Activated CD4-positive, alpha-beta memory T cell treated with anti-CD3 and anti-CD28 coated beads, Interleukin-2, amount 10 ng/mL, durations not matched to agents 7 days and 5 days (primary cell): Measurements from ENCODE around the gene CELF4. TPM values are rescaled to one million over a fixed set of nuclear protein-coding genes. Genes with fewer than 3 reads are reported as not detected.

Experiments used
- CTCF ChIA-PET: fragments of 350-600 bp; sonication (Branson Sonifier 250); formaldehyde crosslinking; loops from one replicate; lab custom pipeline; 2021; ENCODE audit warnings: antibody characterized with exemption, inconsistent platforms; lab: Charles Lee
- POLR2A ChIA-PET: fragments of 350-600 bp; sonication (Branson Sonifier 250); formaldehyde crosslinking; loops from one replicate; lab custom pipeline; 2021; ENCODE audit warnings: antibody characterized with exemption; lab: Charles Lee
- DNase-seq: peaks from one replicate; pipeline ENCODE4 v3.0.0-alpha.2; 2020
- H3K27ac Mint-ChIP-seq: one replicate; pipeline ENCODE4 v1.8.0; 2021; ENCODE audit warnings: mild to moderate bottlenecking, mixed read lengths
- H3K27me3 Mint-ChIP-seq: one replicate; pipeline ENCODE4 v1.8.0; 2021; ENCODE audit warnings: mixed read lengths
- H3K36me3 Mint-ChIP-seq: one replicate; pipeline ENCODE4 v1.8.0; 2021; ENCODE audit warnings: low read depth, mixed read lengths
- H3K4me1 Mint-ChIP-seq: one replicate; pipeline ENCODE4 v1.8.0; 2021; ENCODE audit warnings: mixed read lengths
- H3K4me3 Mint-ChIP-seq: one replicate; pipeline ENCODE4 v1.8.0; 2021; ENCODE audit warnings: mild to moderate bottlenecking, mixed read lengths
- H3K9me3 Mint-ChIP-seq: one replicate; pipeline ENCODE4 v1.8.0; 2021; ENCODE audit warnings: mixed read lengths
- total RNA-seq, 2 experiments: library from RNA; stranded (reverse); gene quantifications; one replicate each; pipeline ENCODE4 v1.2.3, GENCODE V29; 2021

CELF4 gene
- total RNA-seq, 2 experiments from 2014 or later: not detected

GRCh38 chr18:37567061-37567993 is 1.7 kb upstream of the CELF4 start:
- Mint-ChIP-seq H3K27me3 (peaks cover 52% of the 10 kb centered on the region), H3K36me3 (no peaks in the 10 kb centered on the region), H3K4me1 (peaks cover 9% of the 10 kb centered on the region), H3K9me3 (no peaks in the 10 kb centered on the region), H3K27ac (no peak overlapping the region), H3K4me3 (no peak overlapping the region)
- DNase-seq: no peak
- POLR2A ChIA-PET: no interaction called here
- CTCF ChIA-PET: no interaction called here

GRCh38 chr18:37566479-37567060 is 972 bp upstream of the CELF4 start:
- no peak for DNase-seq
- no peaks in the 10 kb centered on the region for H3K36me3 Mint-ChIP-seq
- ChIA-PET POLR2A (interaction anchor here (0.6 kb wide), 1 partner anchor 14 kb away, joined by 3 read pairs; no protein-coding TSS in a partner anchor), CTCF (no interaction called here)
- peaks cover 54% of the 10 kb centered on the region for H3K27me3 Mint-ChIP-seq
- H3K27ac Mint-ChIP-seq: no peak overlapping the region
- no peaks in the 10 kb centered on the region for H3K9me3 Mint-ChIP-seq
- peaks cover 9% of the 10 kb centered on the region for H3K4me1 Mint-ChIP-seq
- peak overlapping the region; percentile 24 for H3K4me3 Mint-ChIP-seq

- Mint-ChIP-seq H3K4me3 (no peak overlapping the region), H3K27ac (no peak overlapping the region), H3K27me3 (peaks cover 54% of the 10 kb centered on the region), H3K36me3 (no peaks in the 10 kb centered on the region), H3K4me1 (peaks cover 9% of the 10 kb centered on the region), H3K9me3 (no peaks in the 10 kb centered on the region)
- ChIA-PET CTCF (no interaction called here), POLR2A (interaction anchor here (0.6 kb wide), 1 partner anchor 13 kb away, joined by 3 read pairs; no protein-coding TSS in a partner anchor)
- DNase-seq: no peak
These were observed 430 bp upstream of the CELF4 start for GRCh38 chr18:37565977-37566478.

GRCh38 chr18:37564711-37565100 is 892 bp downstream of the CELF4 start:
- H3K27ac Mint-ChIP-seq: no peak overlapping the region
- no peaks in the 10 kb centered on the region for H3K9me3 Mint-ChIP-seq
- POLR2A ChIA-PET: no interaction called here
- CTCF ChIA-PET: no interaction called here
- peaks cover 48% of the 10 kb centered on the region for H3K27me3 Mint-ChIP-seq
- no peak overlapping the region for H3K4me3 Mint-ChIP-seq
- DNase-seq: no peak
- H3K4me1 Mint-ChIP-seq: peaks cover 9% of the 10 kb centered on the region
- no peaks in the 10 kb centered on the region for H3K36me3 Mint-ChIP-seq

- H3K27ac Mint-ChIP-seq: no peak overlapping the region
- no peaks in the 10 kb centered on the region for H3K9me3 Mint-ChIP-seq
- H3K4me3 Mint-ChIP-seq: no peak overlapping the region
- H3K27me3 Mint-ChIP-seq: peaks cover 41% of the 10 kb centered on the region
- CTCF ChIA-PET: no interaction called here
- peaks cover 9% of the 10 kb centered on the region for H3K4me1 Mint-ChIP-seq
- POLR2A ChIA-PET: no interaction called here
- DNase-seq: no peak
- no peaks in the 10 kb centered on the region for H3K36me3 Mint-ChIP-seq
These were observed 1.6 kb downstream of the CELF4 start for GRCh38 chr18:37563931-37564392.

- H3K9me3 Mint-ChIP-seq: no peaks in the 10 kb centered on the region
- peaks cover 27% of the 10 kb centered on the region for H3K27me3 Mint-ChIP-seq
- no peaks in the 10 kb centered on the region for H3K36me3 Mint-ChIP-seq
- peaks cover 4% of the 10 kb centered on the region for H3K4me1 Mint-ChIP-seq
- H3K27ac Mint-ChIP-seq: no peak overlapping the region
- POLR2A ChIA-PET: no interaction called here
- CTCF ChIA-PET: no interaction called here
- H3K4me3 Mint-ChIP-seq: no peak overlapping the region
- no peak for DNase-seq
These were observed 3.6 kb downstream of the CELF4 start for GRCh38 chr18:37561986-37562385.

- no peak for DNase-seq
- no peak overlapping the region for H3K27ac Mint-ChIP-seq
These were observed 5.6 kb downstream of the CELF4 start for GRCh38 chr18:37560003-37560402.

GRCh38 chr18:37559194-37559593 is 6.4 kb downstream of the CELF4 start:
- Mint-ChIP-seq H3K27ac (no peak overlapping the region), H3K4me3 (no peak overlapping the region), H3K9me3 (no peaks in the 10 kb centered on the region), H3K4me1 (no peaks in the 10 kb centered on the region), H3K27me3 (peaks cover 8% of the 10 kb centered on the region), H3K36me3 (no peaks in the 10 kb centered on the region)
- POLR2A ChIA-PET: no interaction called here
- CTCF ChIA-PET: no interaction called here
- DNase-seq: no peak

More at GRCh38 chr18:37560003-37560402, 5.6 kb downstream of the CELF4 start:
- H3K4me3 Mint-ChIP-seq: no peak overlapping the region
- no peaks in the 10 kb centered on the region for H3K4me1 Mint-ChIP-seq
- ChIA-PET POLR2A (no interaction called here), CTCF (no interaction called here)
- H3K36me3 Mint-ChIP-seq: no peaks in the 10 kb centered on the region
- no peaks in the 10 kb centered on the region for H3K9me3 Mint-ChIP-seq
- H3K27me3 Mint-ChIP-seq: peaks cover 16% of the 10 kb centered on the region

GRCh38 chr18:37554399-37554787 is 11.2 kb downstream of the CELF4 start:
- DNase-seq: no peak
- Mint-ChIP-seq H3K36me3 (no peaks in the 10 kb centered on the region), H3K9me3 (no peaks in the 10 kb centered on the region), H3K4me1 (no peaks in the 10 kb centered on the region), H3K4me3 (no peak overlapping the region), H3K27me3 (no peaks in the 10 kb centered on the region), H3K27ac (no peak overlapping the region)
- CTCF ChIA-PET: no interaction called here
- POLR2A ChIA-PET: no interaction called here

- H3K9me3 Mint-ChIP-seq: no peaks in the 10 kb centered on the region
- no peaks in the 10 kb centered on the region for H3K27me3 Mint-ChIP-seq
- ChIA-PET CTCF (no interaction called here), POLR2A (no interaction called here)
- no peaks in the 10 kb centered on the region for H3K4me1 Mint-ChIP-seq
- no peak overlapping the region for H3K4me3 Mint-ChIP-seq
- DNase-seq: no peak
- no peak overlapping the region for H3K27ac Mint-ChIP-seq
- no peaks in the 10 kb centered on the region for H3K36me3 Mint-ChIP-seq
These were observed 11.8 kb downstream of the CELF4 start for GRCh38 chr18:37553633-37554398.

- no peak for DNase-seq
- H3K4me1 Mint-ChIP-seq: no peaks in the 10 kb centered on the region
- CTCF ChIA-PET: no interaction called here
- no peaks in the 10 kb centered on the region for H3K9me3 Mint-ChIP-seq
- no peaks in the 10 kb centered on the region for H3K36me3 Mint-ChIP-seq
- no peak overlapping the region for H3K27ac Mint-ChIP-seq
- no peak overlapping the region for H3K4me3 Mint-ChIP-seq
- POLR2A ChIA-PET: interaction anchor here (0.6 kb wide), 1 partner anchor 14 kb away, joined by 3 read pairs; no protein-coding TSS in a partner anchor
- no peaks in the 10 kb centered on the region for H3K27me3 Mint-ChIP-seq
These were observed 13.3 kb downstream of the CELF4 start for GRCh38 chr18:37552286-37552685.

GRCh38 chr18:37551846-37552245 is 13.8 kb downstream of the CELF4 start:
- Mint-ChIP-seq H3K36me3 (no peaks in the 10 kb centered on the region), H3K27me3 (no peaks in the 10 kb centered on the region), H3K4me1 (no peaks in the 10 kb centered on the region), H3K4me3 (no peak overlapping the region), H3K27ac (no peak overlapping the region), H3K9me3 (no peaks in the 10 kb centered on the region)
- ChIA-PET POLR2A (no interaction called here), CTCF (no interaction called here)
- no peak for DNase-seq

GRCh38 chr18:37551249-37551648 is 14.3 kb downstream of the CELF4 start:
- Mint-ChIP-seq H3K36me3 (no peaks in the 10 kb centered on the region), H3K9me3 (no peaks in the 10 kb centered on the region), H3K27ac (no peak overlapping the region), H3K27me3 (no peaks in the 10 kb centered on the region), H3K4me3 (no peak overlapping the region), H3K4me1 (no peaks in the 10 kb centered on the region)
- DNase-seq: no peak
- ChIA-PET POLR2A (no interaction called here), CTCF (no interaction called here)
